CD4-positive, alpha-beta T cell (primary cell): ENCODE measurements around the gene DYNLT1. TPM values are rescaled to one million over a fixed set of nuclear protein-coding genes. Genes with fewer than 3 reads are reported as not detected.
A peak's percentile ranks its signal among the peaks of the same experiment; 100 is the strongest.

Experiments
- ATAC-seq: fragments of 200-7000 bp; cut with Tn5 transposase; one replicate; pipeline ENCODE4 v1.10.0; 2022; ENCODE audit warnings: mild to moderate bottlenecking; ENCODE audit not compliant: poor library complexity
- CTCF ChIA-PET: fragments of 350-600 bp; sonication (Branson Sonifier 250); formaldehyde crosslinking; loops from one replicate; lab custom pipeline; 2021; ENCODE audit warnings: antibody characterized with exemption, inconsistent platforms; lab: Charles Lee
- POLR2A ChIA-PET: fragments of 350-600 bp; sonication (Branson Sonifier 250); formaldehyde crosslinking; loops from one replicate; lab custom pipeline; 2021; ENCODE audit warnings: antibody characterized with exemption, inconsistent platforms; lab: Charles Lee
- DNase-seq, 14 experiments: peaks; one replicate each; pipeline ENCODE4 v3.0.0-alpha.2; 2013 to 2020; ENCODE audit warnings: mixed read lengths in 2 of 14
- H3K27ac ChIP-seq, 2 donors: one replicate each; pipeline versions ENCODE4 v1.5.1 to v1.7.0; 2013; ENCODE audit warnings: low read length in 2 of 2, low read depth in 1 of 2, mild to moderate bottlenecking in 1 of 2
- H3K27me3 ChIP-seq, 2 experiments: 1 replicate in 1 of 2; 2 replicates in 1 of 2; pipeline versions ENCODE4 v1.6.1 to v1.7.0; 2013; ENCODE audit warnings: low read length in 2 of 2, control low read depth in 1 of 2, mild to moderate bottlenecking in 1 of 2, moderate library complexity in 1 of 2; ENCODE audit not compliant: insufficient read depth in 2 of 2, control insufficient read depth in 1 of 2
- H3K36me3 ChIP-seq: one replicate; pipeline ENCODE4 v1.6.1; 2013; ENCODE audit warnings: low read length, control low read depth; ENCODE audit not compliant: insufficient read depth
- H3K4me1 ChIP-seq: one replicate; pipeline ENCODE4 v1.6.1; 2013; ENCODE audit warnings: low read length, control low read depth; ENCODE audit not compliant: insufficient read depth
- H3K4me3 ChIP-seq: one replicate; pipeline ENCODE4 v1.5.1; 2013; ENCODE audit warnings: mild to moderate bottlenecking, low read length, moderate library complexity
- H3K9me3 ChIP-seq, 2 experiments: 1 replicate in 1 of 2; 2 replicates in 1 of 2; pipeline versions ENCODE4 v1.6.1 to v1.7.0; 2013; ENCODE audit warnings: low read length in 2 of 2, mild to moderate bottlenecking in 2 of 2, control low read depth in 1 of 2, moderate library complexity in 1 of 2; ENCODE audit not compliant: control insufficient read depth in 1 of 2, insufficient read depth in 1 of 2
- H3K27ac Mint-ChIP-seq: one replicate; pipeline ENCODE4 v1.8.0; 2020; ENCODE audit warnings: mixed read lengths
- H3K27me3 Mint-ChIP-seq: one replicate; pipeline ENCODE4 v1.8.0; 2021; ENCODE audit warnings: mixed read lengths
- H3K36me3 Mint-ChIP-seq: one replicate; pipeline ENCODE4 v1.8.0; 2021; ENCODE audit warnings: low read depth, mixed read lengths
- H3K4me1 Mint-ChIP-seq: one replicate; pipeline ENCODE4 v1.8.0; 2021; ENCODE audit warnings: low read depth, mixed read lengths
- H3K4me3 Mint-ChIP-seq: one replicate; pipeline ENCODE4 v1.8.0; 2020; ENCODE audit warnings: mild to moderate bottlenecking, mixed read lengths
- H3K9me3 Mint-ChIP-seq: one replicate; pipeline ENCODE4 v1.8.0; 2020; ENCODE audit warnings: mixed read lengths
- intact Hi-C, 2 experiments: fragments of 100-400 bp; cut with DNase I in 1 of 2; cut with micrococcal nuclease in 1 of 2; formaldehyde crosslinking; loops; one replicate each; pipeline versions ENCODE4 v1.15.1 to v1.9.0; 2023 to 2025; cut with DNase I, micrococcal nuclease
- total RNA-seq, 174 experiments: library from RNA in 2 of 174; stranded (reverse) in 2 of 174; gene quantifications; one replicate each; pipeline ENCODE4 v1.2.3 and lab custom pipeline; 2021 to 2026
- TF ChIP-seq, protein P1 (sequence below): fragments of 200-600 bp; IDR thresholded peaks from one replicate; pipeline ENCODE4 v1.8.0; 2022; ENCODE audit warnings: antibody characterized with exemption, mild to moderate bottlenecking

The DYNLT1 gene
- total RNA-seq, 2 experiments from 2014 or later: 170 to 182 TPM

DNA sequence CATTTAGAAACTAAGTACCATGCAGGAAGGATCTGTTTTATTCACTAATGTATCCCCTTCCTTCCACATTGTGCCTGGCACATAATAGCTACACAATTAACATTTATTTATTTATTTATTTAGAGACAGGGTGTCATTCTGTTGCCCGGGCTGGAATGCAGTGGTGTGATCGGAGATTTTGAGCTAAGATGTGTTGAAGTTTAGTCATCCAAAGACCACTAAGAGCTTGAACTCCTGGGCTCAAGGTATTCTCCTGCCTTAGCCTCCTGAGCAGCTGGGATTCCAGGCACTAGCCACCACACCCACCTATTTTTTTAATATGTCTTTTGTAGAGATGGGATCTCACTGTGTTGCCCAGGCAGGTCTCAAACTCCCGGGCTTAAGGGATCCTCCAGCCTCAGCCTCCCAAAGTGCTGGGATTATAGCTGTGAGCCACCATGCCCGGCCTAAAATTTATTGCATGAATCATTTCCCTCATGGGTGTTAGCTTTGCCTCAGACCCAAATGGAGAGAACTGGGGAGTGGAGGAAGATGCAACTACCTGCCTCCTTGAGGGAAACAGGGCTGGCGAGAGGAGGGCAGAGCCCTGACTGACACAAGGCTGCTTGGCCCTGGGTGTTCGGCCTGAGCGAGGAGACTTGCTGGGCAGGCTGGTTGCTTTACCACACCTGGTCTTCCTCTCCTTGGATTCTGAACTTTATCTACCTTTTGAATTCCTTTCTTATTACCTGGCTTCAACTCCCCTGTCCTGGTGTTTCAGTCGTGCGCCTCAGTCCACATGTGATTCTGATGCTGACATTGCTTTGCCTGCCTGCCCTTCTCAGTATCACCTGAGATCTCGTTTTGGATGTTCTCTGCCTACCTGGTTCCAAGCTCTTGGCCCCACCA is 1.7 kb upstream of the DYNLT1 start:
- no peak for DNase-seq
- Mint-ChIP-seq H3K27me3 (no peaks in the 10 kb centered on the region), H3K4me1 (peaks cover 65% of the 10 kb centered on the region), H3K9me3 (no peaks in the 10 kb centered on the region), H3K36me3 (peaks cover 45% of the 10 kb centered on the region), H3K4me3 (peak overlapping the region; percentile 94), H3K27ac (peak overlapping the region; percentile 97)
- Histone ChIP-seq H3K36me3 (peaks cover 8% of the 10 kb centered on the region), H3K27me3 (no peaks in the 10 kb centered on the region), H3K4me1 (peaks cover 56% of the 10 kb centered on the region), H3K9me3 (no peaks in the 10 kb centered on the region), H3K27ac (peak overlapping the region in 1 of 2 donors; percentile 4), H3K4me3 (no peak overlapping the region)
- CTCF ChIA-PET: interaction anchor here (1.3 to 1.6 kb wide), 2 partner anchors 14 to 58 kb away, joined by 4 to 5 read pairs; no protein-coding TSS in a partner anchor
- intact Hi-C loops: loop anchor here (10.0 kb wide), 2 partner anchors 459 to 1271 kb away; no protein-coding TSS in a partner anchor
- no peak for ATAC-seq
- POLR2A ChIA-PET: interaction anchor here (0.8 kb wide), 1 partner anchor 15 kb away, joined by 3 read pairs; no protein-coding TSS in a partner anchor
- TF ChIP-seq, protein P1, sequence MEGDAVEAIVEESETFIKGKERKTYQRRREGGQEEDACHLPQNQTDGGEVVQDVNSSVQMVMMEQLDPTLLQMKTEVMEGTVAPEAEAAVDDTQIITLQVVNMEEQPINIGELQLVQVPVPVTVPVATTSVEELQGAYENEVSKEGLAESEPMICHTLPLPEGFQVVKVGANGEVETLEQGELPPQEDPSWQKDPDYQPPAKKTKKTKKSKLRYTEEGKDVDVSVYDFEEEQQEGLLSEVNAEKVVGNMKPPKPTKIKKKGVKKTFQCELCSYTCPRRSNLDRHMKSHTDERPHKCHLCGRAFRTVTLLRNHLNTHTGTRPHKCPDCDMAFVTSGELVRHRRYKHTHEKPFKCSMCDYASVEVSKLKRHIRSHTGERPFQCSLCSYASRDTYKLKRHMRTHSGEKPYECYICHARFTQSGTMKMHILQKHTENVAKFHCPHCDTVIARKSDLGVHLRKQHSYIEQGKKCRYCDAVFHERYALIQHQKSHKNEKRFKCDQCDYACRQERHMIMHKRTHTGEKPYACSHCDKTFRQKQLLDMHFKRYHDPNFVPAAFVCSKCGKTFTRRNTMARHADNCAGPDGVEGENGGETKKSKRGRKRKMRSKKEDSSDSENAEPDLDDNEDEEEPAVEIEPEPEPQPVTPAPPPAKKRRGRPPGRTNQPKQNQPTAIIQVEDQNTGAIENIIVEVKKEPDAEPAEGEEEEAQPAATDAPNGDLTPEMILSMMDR: no peak

DNA sequence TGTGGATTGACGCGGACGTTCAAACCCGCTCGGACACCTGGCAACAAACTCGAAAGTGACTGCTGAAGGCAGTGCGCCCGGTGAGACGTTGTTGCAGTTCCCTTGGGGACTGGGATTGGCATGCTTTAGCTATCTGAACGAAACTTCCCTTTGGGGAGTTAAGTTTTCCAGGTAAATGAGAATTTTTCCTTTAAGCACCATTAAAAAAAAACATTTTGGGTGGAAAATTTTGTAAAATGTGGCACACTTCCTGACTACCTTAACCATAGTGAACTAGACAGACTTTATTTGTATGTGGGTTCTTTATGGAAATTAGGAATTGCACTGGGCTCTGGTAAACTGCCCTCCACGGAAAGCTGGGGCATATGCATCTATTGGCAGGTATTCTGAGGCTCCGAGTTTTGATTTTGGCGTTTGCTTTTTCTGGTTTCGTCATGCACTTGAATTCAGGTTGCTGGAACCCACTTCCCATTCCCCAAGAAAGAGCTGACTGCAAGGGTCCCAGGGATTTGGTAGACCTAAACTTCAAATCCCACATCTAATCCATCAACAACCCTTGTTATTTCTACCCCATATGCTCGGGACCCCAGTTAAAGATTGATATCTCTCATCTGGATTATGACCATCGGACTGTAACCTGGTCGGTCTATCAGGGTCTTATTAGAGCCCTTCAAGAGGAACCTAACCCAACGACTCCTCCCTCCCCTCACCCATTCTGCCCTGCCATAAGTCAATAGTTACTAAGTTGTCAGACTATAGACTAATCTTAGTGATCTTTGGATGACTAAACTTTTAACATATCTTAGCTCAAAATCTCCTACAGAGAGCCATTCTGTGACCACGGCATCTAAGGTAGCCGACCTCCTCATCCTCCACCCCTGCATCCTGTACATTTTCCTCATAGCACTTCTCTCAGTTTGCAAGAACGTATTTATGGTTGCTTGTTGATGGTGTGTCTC is 800 bp upstream of the DYNLT1 start:
- no peaks in the 10 kb centered on the region for H3K27me3 Mint-ChIP-seq
- TF ChIP-seq, protein P1: no peak
- H3K27ac Mint-ChIP-seq: peak overlapping the region; percentile 97
- peak overlapping the region; percentile 94 for H3K4me3 Mint-ChIP-seq
- no peaks in the 10 kb centered on the region for H3K9me3 Mint-ChIP-seq
- H3K4me1 ChIP-seq: peaks cover 51% of the 10 kb centered on the region
- ChIA-PET POLR2A (interaction anchor here (0.8 to 3.1 kb wide), 13 partner anchors 8 to 1868 kb away, joined by 3 to 71 read pairs (median 6); partner anchors contain the start of gene ARID1B), CTCF (interaction anchor here (1.2 to 5.1 kb wide), 5 partner anchors 11 to 59 kb away, joined by 4 to 18 read pairs (median 5); no protein-coding TSS in a partner anchor)
- peaks cover 12% of the 10 kb centered on the region for H3K36me3 ChIP-seq
- H3K4me1 Mint-ChIP-seq: peaks cover 68% of the 10 kb centered on the region
- peak overlapping the region; percentile 85 to 93 for H3K27ac ChIP-seq
- intact Hi-C loops: loop anchor here (10.0 kb wide), 2 partner anchors 459 to 1271 kb away; no protein-coding TSS in a partner anchor
- DNase-seq (peak in 1 of 14 experiments; percentile 38), ATAC-seq (no peak)
- H3K36me3 Mint-ChIP-seq: peaks cover 55% of the 10 kb centered on the region
- peak overlapping the region; percentile 82 for H3K4me3 ChIP-seq
- no peaks in the 10 kb centered on the region for H3K9me3 ChIP-seq
- no peaks in the 10 kb centered on the region for H3K27me3 ChIP-seq
